HG02973 (cell line): ENCODE results near the gene ABCC12.

ENCODE experiments used
- ATAC-seq: cut with Tn5 transposase; IDR thresholded peaks from one replicate; pipeline ENCODE4 v1.9.1; 2021; ENCODE audit warnings: moderate library complexity; ENCODE audit not compliant: unreplicated experiment

Gene ABCC12

DNA sequence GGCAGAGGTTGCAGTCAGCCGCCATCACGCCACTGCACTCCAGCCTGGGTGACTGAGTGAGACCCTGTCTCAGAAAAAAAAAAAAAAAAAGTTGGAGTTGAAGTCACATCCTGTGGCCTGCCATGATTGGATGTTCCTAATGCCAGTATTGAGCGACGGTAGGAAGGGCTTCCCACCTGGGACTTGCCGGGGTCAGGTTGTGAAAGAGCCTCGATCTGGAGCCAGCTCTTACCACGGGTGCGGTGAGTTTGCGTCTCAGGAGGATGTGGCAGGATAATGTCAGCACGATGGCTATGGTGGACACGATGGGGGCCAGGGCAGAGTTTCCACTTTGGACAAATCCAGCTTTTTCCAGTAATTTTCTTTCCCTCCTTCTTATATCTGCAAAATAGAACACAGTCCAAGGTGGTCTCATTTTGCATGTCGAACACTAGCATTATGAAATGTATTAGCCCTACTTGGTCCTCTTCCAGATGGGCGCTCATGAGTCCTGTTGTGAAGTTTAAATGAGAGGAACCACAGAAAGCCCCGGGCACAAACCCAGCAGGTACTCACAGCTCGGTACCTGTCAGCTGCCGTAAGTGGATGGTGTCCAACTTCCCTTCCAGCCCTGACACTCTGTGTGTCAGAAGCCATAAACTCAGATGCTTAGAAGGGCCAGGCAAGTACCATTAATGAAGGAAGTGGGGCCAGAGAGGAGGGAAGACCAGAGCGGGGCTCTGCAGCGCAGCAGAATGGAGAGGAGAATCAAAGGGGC, 22.2 kb downstream of the ABCC12 start:
- no peak for ATAC-seq

GRCh38 chr16:48132696-48133095, 23.1 kb downstream of the ABCC12 start:
- no peak for ATAC-seq

DNA sequence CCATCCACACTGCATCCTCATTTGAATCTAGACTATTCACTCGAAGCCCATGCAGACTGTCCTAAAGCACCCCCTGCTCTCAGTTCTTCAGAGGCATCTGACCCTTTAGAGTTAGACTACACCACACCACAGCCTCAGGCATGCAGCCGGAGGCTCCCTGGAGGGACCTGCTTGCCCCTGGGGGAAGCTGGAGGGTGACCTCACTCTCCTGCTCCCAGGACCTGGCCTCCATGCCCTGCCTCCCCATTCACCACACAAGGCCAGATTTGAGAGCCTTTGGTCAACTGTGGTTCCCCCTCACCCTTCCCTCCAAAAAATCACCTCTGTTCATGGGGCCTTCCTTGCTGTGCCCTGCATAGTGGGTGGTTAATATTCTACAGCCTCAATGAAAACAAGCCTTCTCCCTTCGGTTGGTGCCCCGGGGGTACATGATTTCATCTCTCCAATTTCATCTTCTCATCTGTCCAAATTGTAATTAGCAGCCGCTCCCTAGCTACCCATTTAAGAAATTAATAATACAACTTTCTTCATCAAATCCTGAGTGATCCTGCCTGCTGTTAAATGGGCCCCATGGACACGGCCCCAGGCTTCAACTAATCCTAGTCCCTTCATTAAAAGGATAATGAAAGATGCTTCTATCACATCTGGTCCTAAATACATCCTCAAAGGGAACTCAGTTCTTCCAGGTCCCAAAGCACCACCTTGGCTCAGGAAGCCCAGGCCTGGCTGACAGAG, 24.4 kb downstream of the ABCC12 start:
- ATAC-seq, result no peak

DNA sequence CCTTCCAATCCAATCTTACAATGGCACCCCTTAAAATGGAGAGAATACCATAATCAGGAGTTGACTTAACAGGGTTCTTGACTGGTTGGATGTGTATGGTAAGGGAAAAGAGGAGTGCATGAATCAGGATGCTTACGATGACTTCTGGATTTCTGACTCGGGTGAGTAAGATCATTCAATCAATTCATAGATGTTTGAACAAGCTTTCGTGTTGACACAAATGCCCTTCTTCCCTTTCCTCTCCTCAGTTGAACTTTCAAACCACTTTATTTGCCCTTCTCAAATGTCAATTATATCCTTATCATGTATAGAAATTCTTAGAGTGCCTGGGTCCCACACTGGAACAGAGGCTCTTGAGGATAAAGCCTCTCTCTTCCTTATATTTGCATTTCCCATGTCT, 25.9 kb downstream of the ABCC12 start:
- ATAC-seq, result no peak

GRCh38 chr16:48128769-48129168, 27.0 kb downstream of the ABCC12 start:
- ATAC-seq, result no peak

GRCh38 chr16:48126801-48127644, 28.8 kb downstream of the ABCC12 start:
- no peak for ATAC-seq

DNA sequence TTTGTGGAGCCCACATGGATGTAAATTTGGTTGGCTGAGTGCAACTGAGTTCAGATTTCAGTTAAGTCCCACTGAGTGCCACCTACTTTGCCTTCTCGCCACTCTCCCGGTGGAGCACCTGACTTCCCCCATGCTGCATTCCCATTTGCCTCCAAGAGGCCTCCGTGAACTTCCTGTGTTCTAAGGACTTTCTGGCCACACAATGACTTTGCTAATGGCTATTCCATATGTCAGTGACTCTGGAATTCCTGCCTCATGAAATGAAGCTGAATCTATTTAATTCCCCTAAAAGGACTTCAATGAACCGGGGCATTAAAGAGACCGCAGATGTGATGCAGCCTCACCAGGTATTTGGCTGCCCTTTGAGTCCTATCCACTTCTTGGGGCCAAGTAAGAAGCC, 29.9 kb downstream of the ABCC12 start:
- no peak for ATAC-seq

GRCh38 chr16:48124266-48124665, 31.5 kb downstream of the ABCC12 start:
- ATAC-seq, result no peak

DNA sequence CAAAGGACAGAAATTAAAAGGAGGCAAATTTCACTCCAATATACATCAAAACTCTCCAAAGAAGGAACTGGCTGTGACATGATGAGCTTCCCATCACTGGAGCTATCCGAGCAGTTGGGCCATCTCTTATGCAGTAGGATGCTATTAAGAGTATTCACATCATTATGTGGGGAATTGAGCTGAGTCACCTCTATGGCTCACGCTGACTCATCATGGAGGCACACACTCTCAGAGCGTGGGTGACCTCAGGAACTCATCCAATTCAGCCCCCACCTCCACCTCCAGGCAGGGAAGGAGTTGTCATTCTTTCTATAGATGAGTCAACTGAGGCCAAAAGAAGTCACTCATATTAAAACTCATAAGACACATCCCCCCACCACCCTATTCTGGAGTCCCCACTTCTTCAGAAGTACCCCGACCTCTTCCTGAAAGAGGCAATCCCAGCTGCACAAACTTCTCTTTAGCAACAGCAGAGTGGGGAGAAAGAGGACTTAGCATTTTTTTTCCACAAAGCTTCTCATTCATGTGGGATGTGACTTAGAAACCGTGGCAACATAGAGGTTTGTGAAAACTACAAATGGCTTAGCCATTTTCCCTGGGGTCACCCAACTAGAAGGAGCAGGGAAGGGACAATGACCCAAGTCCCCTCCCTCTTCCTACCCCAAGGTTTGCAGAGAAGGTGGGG, 32.5 kb downstream of the ABCC12 start:
- ATAC-seq, result peak; percentile 65

DNA sequence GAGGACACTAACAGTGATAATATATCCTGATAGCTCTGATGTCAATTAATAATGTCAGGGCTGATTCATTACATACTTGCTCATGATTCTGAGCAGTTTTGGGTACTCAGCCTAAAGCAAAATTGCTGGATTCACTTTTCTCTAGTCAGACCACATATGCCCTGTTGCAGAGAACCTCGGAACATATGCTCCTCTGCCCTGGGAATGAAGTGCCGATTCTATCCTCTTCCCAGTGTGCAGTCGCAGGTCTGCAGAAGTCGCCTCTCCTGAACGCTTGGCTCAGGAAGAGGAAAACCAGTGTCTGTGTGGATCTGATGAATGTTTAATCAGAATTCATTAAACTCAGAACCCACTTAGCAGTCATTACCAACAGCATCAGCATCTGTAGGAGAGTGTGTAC, 34.5 kb downstream of the ABCC12 start:
- ATAC-seq, result no peak

DNA sequence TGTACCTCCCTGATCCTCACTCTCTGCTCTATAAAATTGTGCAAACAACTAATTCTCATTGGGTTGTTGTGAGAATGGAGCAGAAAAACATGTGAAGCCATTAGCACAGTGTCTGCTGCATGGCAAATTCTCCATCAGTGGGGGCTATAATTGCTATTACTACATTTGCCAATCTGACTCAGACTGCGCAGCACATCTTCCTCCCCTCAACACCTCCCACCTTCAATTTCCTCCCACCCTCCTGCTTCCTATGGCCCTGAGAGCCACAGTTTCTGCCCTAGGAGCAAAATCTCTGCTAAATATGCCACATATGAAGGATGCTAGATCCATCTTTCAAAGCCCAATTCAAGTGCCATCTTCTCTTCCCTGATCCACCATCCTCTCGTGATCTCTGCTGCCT, 37.0 kb downstream of the ABCC12 start:
- ATAC-seq, result no peak

DNA sequence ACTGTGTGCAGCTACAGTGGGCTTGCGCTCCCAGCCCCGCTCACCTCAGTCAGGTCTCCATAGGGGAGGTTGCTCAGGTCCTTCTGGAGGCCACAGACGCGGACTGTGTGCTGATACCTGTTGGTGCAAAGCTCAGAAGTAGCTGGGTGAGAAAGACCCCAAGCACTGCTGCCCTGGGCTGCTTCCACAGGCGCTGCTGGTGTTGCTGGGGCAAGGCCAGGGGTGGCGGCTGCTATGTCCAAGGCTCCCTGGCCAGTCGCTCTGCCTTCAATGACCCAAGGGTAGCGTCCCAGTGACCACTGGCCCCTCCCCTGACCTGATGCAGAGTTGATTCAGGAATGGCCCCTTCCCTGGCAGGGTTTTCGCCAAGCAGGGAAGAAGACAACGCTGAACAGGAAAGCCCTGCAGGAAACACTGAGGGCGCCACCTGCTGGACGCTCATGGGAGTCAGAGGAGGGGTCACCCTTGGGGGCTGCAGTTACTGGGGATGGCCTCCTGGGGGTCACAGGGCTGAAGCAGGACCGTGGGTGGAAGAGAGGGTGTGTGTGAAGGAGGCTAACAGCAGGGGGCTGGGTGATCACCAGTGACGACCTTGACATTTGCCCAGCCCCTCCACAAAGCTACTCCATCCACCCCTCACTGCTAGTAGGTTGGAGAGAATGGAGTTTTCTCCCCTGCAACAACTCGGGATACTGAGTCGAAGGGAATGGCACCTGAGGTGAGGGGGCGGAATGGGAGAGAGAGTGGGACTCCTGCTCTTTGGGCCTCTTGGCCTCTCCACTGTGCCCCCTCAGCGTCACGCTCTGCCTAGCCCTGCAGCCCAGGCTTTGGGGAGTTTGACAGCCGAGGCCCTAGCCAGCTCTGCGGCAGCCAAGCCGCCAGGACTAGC, 38.3 kb downstream of the ABCC12 start:
- ATAC-seq, result peak; percentile 79

DNA sequence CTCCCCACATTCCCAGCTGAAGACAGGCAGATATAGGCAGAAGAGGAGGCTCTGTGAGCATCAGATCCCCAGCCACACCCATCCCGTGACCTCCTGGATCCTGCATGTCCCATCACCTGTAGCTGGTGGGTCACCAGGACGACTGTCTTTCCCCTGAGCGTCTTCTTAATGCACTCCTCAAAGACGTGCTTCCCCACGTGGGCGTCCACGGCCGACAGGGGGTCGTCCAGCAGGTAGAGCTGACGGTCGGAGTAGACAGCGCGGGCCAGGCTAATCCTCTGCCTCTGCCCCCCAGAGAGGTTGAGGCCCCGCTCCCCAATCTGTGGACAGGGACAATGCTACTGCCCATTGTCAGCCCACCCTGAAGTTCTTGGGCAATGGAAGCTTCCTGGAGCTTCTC, 40.5 kb downstream of the ABCC12 start:
- no peak for ATAC-seq

DNA sequence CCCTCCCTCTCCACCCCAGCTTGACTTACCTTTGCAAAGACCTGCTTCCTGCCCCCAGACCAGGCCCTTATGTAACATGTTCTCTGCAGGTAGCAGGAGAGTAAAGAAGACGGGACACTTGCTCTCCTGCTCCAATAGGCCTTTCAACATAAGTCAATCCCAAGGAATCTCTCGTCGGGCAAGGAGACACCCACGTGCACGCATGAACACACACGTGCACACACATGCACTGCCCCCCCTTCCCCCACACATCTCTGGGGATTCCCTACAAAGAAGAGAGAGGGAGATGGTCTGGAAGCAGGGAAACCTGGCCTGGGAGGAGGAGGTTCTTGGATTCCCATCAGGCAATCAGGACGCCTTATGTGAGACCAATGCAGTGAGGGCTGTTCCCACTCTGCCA, 41.4 kb downstream of the ABCC12 start:
- no peak for ATAC-seq

- ATAC-seq, result no peak
Observed at GRCh38 chr16:48113471-48113870, 42.3 kb downstream of the ABCC12 start.

DNA sequence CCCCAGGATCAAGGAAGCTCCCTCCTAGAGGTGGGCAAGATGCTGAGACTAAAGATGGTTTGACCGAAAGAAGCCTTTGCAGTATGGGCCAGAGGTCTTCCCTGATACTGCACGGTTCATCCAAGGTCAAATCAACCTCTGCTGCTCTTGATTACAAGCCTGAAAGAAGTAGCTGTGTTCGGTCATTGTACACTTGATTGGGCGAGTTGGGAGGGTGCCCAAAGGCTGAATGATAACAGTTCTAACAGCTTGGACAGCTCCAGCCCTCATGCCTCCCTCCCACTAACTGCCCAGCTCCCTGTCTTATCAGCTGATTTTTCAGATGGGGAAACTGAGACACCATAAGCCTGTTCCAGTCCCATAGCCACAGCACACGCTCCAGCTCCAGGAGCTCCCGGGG, 42.8 kb downstream of the ABCC12 start:
- ATAC-seq, result no peak

- no peak for ATAC-seq
Observed at GRCh38 chr16:48112600-48112999, 43.2 kb downstream of the ABCC12 start.

GRCh38 chr16:48110982-48111381, 44.8 kb downstream of the ABCC12 start:
- ATAC-seq, result no peak

DNA sequence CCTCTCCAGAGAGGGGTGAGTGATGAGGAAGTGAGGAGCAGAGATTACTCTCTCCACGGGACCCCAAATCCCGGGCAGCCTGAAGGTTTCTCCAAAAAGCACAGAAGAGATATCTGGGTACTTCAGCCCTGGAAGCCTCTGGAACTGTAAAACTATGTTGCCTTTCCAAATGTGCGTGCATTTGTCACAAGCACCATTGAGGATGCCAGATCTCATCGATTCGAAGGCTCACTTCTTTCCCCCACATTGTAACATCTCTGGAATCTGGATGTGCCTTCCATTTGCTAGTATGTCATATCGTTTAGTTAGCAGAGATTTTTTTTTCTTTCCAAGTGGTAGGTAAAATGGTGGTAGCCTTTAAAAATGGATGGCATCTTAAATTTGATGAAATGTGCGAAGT, 45.8 kb downstream of the ABCC12 start:
- no peak for ATAC-seq

DNA sequence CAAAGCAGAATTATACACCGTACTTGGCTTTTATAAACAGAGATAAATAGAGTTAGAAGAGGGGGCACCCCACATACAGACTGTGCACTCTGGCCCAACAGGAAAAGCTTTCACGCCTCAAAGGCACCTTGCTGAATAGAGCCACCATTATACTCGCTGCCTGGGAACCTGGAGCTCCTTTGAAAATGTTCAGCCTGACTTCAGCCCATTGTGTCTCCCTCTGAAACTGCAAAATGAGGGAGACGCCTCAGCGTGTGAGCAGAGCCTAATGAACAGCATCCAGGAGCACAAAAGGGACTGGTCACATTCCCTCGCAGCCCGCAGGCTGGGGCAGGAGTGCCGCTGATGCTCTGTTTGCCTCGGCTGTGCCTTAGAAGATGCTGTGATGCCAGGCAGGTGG, 46.3 kb downstream of the ABCC12 start:
- ATAC-seq, result no peak
